Measurements from ENCODE around the gene XRCC4.

The XRCC4 gene

DNA sequence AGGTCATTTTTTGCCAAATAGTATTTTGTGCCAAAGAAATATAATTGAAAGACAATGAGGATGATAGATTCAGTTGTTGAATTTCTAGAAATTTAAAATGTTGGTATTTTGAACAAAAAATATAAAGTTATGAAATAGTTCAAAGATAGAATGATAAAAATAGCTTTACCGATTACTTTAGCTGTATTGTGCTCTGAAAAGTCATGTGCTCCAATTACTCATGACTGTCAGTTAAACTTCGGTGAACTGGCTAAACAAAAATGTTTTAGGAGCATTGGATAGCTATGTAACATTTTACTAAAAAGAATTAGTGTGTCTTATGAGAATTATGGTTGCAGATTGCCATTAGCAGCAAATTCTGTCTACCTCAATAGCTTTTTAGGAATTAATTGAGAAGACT lies 216.9 kb downstream of the XRCC4 start:
- TF ChIP-seq POLR2AphosphoS5 (IDR thresholded peaks at IDR 0.05; ENCODE audit: low read depth, low read length), result no peak
- no peak for TF ChIP-seq POLR2A (IDR thresholded peaks at IDR 0.05; ENCODE audit: low read depth, low read length)
- TF ChIP-seq TAF1 (IDR thresholded peaks at IDR 0.05; ENCODE audit: borderline replicate concordance, low read depth, low read length), result no peak
- DNase-seq (ENCODE audit: insufficient read length), result no peak

DNA sequence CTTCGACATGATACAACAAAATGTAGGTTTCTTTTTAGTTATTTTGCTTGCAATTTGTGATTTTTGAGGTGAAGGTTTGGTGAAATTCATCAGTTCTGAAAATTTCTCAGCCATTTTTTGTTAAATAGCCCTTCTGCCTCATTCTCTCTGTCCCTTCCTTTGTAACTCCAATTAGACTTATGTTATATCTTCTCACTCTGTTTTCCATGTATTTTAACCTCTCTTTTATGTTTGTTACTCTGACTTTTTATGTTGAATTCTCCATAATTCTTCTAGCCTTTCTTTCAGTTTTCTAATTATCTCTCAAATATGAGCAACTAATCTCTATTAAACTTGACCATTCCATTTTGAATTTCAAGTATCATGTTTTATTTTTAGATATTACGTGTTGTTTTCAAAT lies 222.0 kb downstream of the XRCC4 start:
- DNase-seq (ENCODE audit: insufficient read length) (no peak), FAIRE-seq (no peak)
- TF ChIP-seq POLR2AphosphoS5 (IDR thresholded peaks at IDR 0.05; ENCODE audit: low read depth, low read length), result no peak
- no peak for TF ChIP-seq POLR2A (IDR thresholded peaks at IDR 0.05; ENCODE audit: low read depth, low read length)
- no peak for TF ChIP-seq TAF1 (IDR thresholded peaks at IDR 0.05; ENCODE audit: borderline replicate concordance, low read depth, low read length)

More for the DNA sequence above, 216.9 kb downstream of the XRCC4 start:
- no peak for FAIRE-seq

DNA sequence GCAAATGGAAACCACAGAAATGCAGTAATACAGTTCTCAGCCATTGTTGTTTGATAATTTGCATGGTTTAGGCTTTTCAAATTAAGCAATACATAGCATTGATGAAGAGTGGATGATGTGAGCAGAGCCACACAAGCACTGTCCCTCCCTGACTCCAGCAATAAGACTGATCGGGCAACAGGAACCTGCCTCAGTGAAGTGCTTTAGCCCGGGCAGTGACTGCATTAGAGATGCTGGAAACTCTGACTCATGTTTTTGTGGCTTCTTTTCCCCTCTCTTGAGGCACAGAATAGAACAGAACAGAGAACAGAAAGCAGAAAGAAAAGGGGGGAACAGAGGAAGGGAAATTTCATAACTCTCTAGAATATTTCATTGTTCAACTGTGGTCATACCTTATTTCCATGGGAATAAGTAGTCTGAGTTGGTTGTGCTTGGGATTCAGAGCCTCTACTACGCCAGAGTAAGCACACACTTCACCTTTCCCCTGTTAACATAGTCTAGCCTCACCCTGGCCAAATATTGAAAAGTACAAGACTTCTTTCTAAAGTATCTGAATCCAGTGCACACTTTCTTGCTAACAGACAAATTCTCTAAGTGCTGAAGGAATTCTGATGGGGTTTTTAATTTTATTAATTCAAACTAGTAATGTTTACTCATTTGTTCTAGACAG lies 229.4 kb downstream of the XRCC4 start:
- peak; percentile 23 for DNase-seq (ENCODE audit: insufficient read length)
- no peak for TF ChIP-seq TAF1 (IDR thresholded peaks at IDR 0.05; ENCODE audit: borderline replicate concordance, low read depth, low read length)
- TF ChIP-seq POLR2A (IDR thresholded peaks at IDR 0.05; ENCODE audit: low read depth, low read length), result peak; percentile 46; the same call in 1 of the 2 replicates
- peak; percentile 66; the same call in 1 of the 2 replicates for TF ChIP-seq POLR2AphosphoS5 (IDR thresholded peaks at IDR 0.05; ENCODE audit: low read depth, low read length)
- peak; percentile 92 for FAIRE-seq

DNA sequence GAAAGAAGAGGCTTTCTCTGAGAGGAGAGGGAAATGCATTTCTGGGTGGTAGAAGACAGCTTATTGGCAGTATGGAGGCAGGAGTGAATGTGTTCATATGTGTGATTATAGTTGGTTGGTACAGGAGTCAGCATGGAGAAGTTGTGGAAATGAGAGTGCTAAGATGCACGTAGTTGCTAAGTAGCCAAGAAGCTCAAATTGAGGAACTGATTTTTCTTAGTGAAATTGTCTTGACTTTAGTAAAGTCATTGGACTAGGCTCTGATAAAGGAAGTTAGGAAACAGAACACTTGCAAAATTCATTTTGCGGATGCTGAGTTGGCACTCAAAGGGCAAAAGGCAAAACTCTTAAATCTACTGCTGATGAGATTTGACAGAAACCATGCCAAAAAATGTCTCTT lies 235.3 kb downstream of the XRCC4 start:
- DNase-seq (ENCODE audit: insufficient read length), result no peak
- TF ChIP-seq TAF1 (IDR thresholded peaks at IDR 0.05; ENCODE audit: borderline replicate concordance, low read depth, low read length) (no peak), POLR2AphosphoS5 (IDR thresholded peaks at IDR 0.05; ENCODE audit: low read depth, low read length) (no peak), POLR2A (IDR thresholded peaks at IDR 0.05; ENCODE audit: low read depth, low read length) (no peak)

DNA sequence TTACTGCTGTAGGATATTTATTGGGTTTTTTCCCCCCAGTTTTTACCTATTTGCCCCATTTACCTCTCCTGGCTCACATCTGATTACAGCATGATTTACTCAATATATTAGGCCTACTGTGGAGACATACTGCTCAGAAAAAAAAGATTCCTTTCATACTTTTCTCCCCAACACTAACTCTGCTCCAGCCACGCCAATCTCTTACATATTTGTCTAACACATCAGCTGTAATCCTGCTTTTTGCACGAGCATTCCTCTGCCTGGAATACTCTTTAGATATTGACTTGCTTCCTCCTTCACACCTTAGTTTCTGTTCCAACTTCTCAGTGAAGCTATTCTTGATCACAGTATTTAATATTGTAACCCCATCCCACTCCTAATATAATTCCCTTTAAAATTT lies 236.1 kb downstream of the XRCC4 start:
- no peak for TF ChIP-seq POLR2AphosphoS5 (IDR thresholded peaks at IDR 0.05; ENCODE audit: low read depth, low read length)
- TF ChIP-seq TAF1 (IDR thresholded peaks at IDR 0.05; ENCODE audit: borderline replicate concordance, low read depth, low read length), result no peak
- no peak for TF ChIP-seq POLR2A (IDR thresholded peaks at IDR 0.05; ENCODE audit: low read depth, low read length)
- DNase-seq (ENCODE audit: insufficient read length), result no peak
- no peak for FAIRE-seq

More for the DNA sequence above, 235.3 kb downstream of the XRCC4 start:
- no peak for FAIRE-seq

DNA sequence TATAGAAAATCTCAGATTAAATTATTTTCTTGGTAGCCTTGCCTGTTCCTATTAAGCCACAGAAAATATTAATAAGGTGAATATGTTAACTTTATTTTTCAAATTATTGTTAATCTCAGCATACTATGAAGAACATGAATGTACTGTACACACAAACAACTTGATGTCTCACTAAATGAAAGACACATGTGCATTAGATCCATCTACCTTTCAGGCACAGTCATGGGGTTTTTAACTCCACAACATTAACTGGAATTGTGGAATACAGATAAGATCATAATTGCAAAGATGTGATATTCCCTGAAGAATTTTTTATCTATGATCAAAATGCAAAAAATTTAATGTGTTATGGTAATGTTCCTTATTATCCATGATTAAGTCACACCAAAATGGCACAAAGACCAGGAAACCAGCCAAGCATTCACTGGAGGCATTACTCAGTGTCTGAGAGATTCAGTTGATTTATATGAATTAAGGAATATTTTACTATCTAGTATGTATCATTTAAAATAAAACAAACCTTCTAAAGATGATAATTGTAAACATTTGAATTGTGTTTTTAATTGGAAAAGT lies 244.2 kb downstream of the XRCC4 start:
- FAIRE-seq (no peak), DNase-seq (ENCODE audit: insufficient read length) (no peak)
- no peak for TF ChIP-seq POLR2A (IDR thresholded peaks at IDR 0.05; ENCODE audit: low read depth, low read length)
- TF ChIP-seq POLR2AphosphoS5 (IDR thresholded peaks at IDR 0.05; ENCODE audit: low read depth, low read length), result no peak
- no peak for TF ChIP-seq TAF1 (IDR thresholded peaks at IDR 0.05; ENCODE audit: borderline replicate concordance, low read depth, low read length)

DNA sequence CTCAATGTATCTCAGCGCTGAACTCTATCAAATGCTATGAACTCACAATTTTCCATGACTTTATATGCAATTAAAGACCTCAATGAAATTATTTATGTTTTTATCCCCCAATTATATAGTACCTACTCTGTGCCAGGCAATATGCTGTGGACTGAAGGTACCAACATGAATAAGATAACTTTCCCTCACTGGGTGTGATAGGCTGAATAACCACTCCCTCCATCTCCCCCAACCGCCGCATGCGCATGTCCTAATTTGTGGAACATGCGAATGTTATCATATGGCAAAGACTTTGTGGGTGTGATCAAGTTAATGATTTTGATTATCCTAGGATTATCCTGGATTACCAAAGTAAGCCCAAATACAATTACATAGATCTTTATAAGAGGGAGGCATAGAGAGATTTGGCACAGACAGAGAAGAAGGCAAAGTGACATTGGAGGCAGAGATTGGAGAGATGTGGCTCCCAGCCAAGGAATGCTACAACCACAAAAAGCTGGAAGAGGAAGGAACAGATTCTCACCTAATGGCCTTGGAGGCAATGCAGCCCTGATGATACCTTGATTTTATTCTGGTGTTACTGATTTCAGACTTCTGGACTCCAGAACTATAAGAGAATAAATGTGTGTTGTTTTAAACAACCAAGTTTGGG lies 245.1 kb downstream of the XRCC4 start:
- FAIRE-seq, result no peak
- TF ChIP-seq POLR2A (IDR thresholded peaks at IDR 0.05; ENCODE audit: low read depth, low read length), result no peak
- TF ChIP-seq POLR2AphosphoS5 (IDR thresholded peaks at IDR 0.05; ENCODE audit: low read depth, low read length), result no peak
- TF ChIP-seq TAF1 (IDR thresholded peaks at IDR 0.05; ENCODE audit: borderline replicate concordance, low read depth, low read length), result no peak
- no peak for DNase-seq (ENCODE audit: insufficient read length)

DNA sequence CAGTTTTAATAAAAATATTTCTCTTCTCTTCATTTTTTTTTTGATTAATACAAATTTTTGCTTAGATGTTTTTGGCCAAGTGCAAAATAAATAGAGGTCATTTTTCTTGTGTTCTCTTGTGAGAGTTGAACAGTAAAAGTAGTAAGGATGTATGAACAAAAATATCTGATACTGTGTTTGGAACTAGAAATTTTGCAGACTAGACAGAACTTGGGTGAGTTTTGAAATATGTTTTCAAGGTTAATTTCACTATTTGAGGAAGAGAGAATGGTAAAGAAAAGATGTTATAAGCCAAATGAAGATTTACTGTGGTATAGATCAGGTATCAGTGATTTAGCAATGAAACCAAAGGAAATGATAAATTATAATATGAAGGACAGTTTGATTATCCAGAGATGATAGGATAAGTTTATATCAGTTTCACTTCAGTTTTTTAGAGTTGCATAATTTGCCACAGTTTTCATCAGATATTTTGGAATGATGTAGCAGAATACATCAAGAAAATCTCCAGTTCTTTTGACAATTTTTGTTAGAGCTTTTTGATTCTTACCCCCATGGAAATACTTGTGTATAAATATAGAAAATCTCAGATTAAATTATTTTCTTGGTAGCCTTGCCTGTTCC lies 246.3 kb downstream of the XRCC4 start:
- no peak for FAIRE-seq

DNA sequence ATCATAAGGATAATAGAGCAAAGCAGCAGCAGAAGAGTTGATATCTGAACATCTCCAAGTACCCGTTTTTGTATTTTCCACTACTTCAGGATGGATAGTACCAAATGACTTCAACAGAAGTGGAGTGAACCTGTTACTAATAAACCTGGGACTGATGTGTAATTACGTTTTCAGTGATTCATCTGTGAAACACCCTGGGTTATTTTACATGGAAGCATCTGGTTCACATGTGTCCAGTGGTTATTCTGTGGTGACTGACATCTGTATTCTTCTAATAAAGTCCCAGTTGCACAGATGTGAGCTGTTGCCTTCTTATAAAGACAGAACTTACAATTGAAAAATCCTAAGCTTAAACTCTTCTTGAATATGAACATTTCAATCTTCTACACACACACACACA lies 254.5 kb downstream of the XRCC4 start:
- TF ChIP-seq TAF1 (IDR thresholded peaks at IDR 0.05; ENCODE audit: borderline replicate concordance, low read depth, low read length) (no peak), POLR2AphosphoS5 (IDR thresholded peaks at IDR 0.05; ENCODE audit: low read depth, low read length) (no peak), POLR2A (IDR thresholded peaks at IDR 0.05; ENCODE audit: low read depth, low read length) (no peak)
- DNase-seq (ENCODE audit: insufficient read length) (no peak), FAIRE-seq (no peak)

More for the DNA sequence above, 246.3 kb downstream of the XRCC4 start:
- TF ChIP-seq POLR2AphosphoS5 (IDR thresholded peaks at IDR 0.05; ENCODE audit: low read depth, low read length), result no peak
- TF ChIP-seq TAF1 (IDR thresholded peaks at IDR 0.05; ENCODE audit: borderline replicate concordance, low read depth, low read length), result no peak
- TF ChIP-seq POLR2A (IDR thresholded peaks at IDR 0.05; ENCODE audit: low read depth, low read length), result no peak
- DNase-seq (ENCODE audit: insufficient read length), result no peak

DNA sequence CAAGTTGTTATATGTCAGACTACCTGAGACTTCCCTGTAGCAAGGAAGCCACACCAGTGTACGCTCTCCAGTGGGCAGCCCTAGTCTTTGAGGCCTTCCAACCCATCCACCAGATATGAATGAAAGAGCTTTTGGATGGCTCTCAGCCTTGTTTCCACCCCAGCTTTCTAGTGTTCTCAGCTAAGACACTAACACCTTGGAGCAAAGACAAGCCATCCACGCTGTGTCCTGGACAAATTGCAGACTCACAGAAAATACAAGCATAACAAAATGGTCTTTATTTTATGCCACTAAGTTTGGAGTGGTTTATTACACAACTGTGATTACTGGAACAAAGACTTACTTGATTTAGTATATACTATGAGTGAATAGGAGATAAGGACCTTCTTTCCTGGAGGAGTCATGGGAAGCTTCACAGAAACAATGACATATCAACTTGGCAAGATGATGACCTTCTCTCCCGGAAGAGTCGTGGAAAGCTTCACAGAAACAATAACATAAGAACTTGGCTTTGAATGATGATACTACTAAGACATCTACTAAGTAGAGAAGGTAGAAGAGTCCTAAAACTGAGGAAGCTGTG lies 260.2 kb downstream of the XRCC4 start:
- DNase-seq (ENCODE audit: insufficient read length) (no peak), FAIRE-seq (no peak)
- TF ChIP-seq TAF1 (IDR thresholded peaks at IDR 0.05; ENCODE audit: borderline replicate concordance, low read depth, low read length), result no peak
- no peak for TF ChIP-seq POLR2AphosphoS5 (IDR thresholded peaks at IDR 0.05; ENCODE audit: low read depth, low read length)
- no peak for TF ChIP-seq POLR2A (IDR thresholded peaks at IDR 0.05; ENCODE audit: low read depth, low read length)

DNA sequence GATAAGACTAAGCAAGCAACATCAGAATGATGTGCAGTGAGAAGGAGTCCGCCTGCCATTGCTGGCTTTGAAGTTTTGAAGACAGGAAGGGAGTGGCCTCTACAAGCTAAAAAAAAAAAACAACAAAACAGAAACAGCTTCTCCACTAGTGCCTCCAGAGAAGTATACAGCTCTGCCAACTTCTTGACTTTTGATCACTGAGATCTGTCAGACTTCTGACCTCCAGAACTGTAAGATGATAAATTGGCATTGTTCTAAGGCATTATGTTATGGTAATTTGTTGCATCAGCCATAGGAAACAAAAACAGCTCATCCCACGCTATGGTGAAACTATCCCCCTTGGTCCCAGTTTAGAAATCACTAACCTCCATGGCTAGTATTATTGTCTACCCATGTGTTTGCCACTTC lies 263.2 kb downstream of the XRCC4 start:
- no peak for DNase-seq (ENCODE audit: insufficient read length)
- FAIRE-seq, result no peak
- no peak for TF ChIP-seq POLR2AphosphoS5 (IDR thresholded peaks at IDR 0.05; ENCODE audit: low read depth, low read length)
- TF ChIP-seq POLR2A (IDR thresholded peaks at IDR 0.05; ENCODE audit: low read depth, low read length), result no peak
- TF ChIP-seq TAF1 (IDR thresholded peaks at IDR 0.05; ENCODE audit: borderline replicate concordance, low read depth, low read length), result no peak
